ENCODE data around the gene PCDHGC5.

- TF ChIP-seq CTCF (IDR thresholded peaks at IDR 0.05 in 2 of 3, conservative IDR thresholded peaks at IDR 0.05 in 1 of 3; ENCODE audit: insufficient read depth in 2 of 3, low read depth in 1 of 3, low read length in 3 of 3) (no peak), ZNF24 (IDR thresholded peaks at IDR 0.05) (no peak), NCOR1 (IDR thresholded peaks at IDR 0.05) (no peak), RBBP5 (IDR thresholded peaks at IDR 0.05; ENCODE audit: borderline replicate concordance, insufficient read depth, low read length, poor library complexity, severe bottlenecking) (no peak), FOXA1 (IDR thresholded peaks at IDR 0.05; ENCODE audit: borderline replicate concordance) (no peak), FOXJ2 (tag; IDR thresholded peaks at IDR 0.05) (no peak), FOXM1 (IDR thresholded peaks at IDR 0.05; ENCODE audit: low read depth) (no peak), FOXM1 (CRISPR knock-in tag; IDR thresholded peaks at IDR 0.05; ENCODE audit: low read depth) (no peak), ZBTB8A (IDR thresholded peaks at IDR 0.05; ENCODE audit: partially characterized antibody) (no peak), SETDB1 (IDR thresholded peaks at IDR 0.05; ENCODE audit: low read length) (no peak), ZFX (CRISPR knock-in tag; IDR thresholded peaks at IDR 0.05) (no peak), SP1 (CRISPR knock-in tag; IDR thresholded peaks at IDR 0.05) (no peak), KLF16 (IDR thresholded peaks at IDR 0.05) (no peak)
- TF ChIP-seq, protein P1, sequence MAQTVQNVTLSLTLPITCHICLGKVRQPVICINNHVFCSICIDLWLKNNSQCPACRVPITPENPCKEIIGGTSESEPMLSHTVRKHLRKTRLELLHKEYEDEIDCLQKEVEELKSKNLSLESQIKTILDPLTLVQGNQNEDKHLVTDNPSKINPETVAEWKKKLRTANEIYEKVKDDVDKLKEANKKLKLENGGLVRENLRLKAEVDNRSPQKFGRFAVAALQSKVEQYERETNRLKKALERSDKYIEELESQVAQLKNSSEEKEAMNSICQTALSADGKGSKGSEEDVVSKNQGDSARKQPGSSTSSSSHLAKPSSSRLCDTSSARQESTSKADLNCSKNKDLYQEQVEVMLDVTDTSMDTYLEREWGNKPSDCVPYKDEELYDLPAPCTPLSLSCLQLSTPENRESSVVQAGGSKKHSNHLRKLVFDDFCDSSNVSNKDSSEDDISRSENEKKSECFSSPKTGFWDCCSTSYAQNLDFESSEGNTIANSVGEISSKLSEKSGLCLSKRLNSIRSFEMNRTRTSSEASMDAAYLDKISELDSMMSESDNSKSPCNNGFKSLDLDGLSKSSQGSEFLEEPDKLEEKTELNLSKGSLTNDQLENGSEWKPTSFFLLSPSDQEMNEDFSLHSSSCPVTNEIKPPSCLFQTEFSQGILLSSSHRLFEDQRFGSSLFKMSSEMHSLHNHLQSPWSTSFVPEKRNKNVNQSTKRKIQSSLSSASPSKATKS (CRISPR knock-in tag; IDR thresholded peaks at IDR 0.05) = no peak
Observed at GRCh38 chr5:141476132-141476911, 12.6 kb upstream of the PCDHGC5 start.

All from K562 (cell line).